AG04450 (cell line): Measurements from ENCODE around the gene HAUS6. TPM values are rescaled to one million over a fixed set of nuclear protein-coding genes. Genes with fewer than 3 reads are reported as not detected.

Experiments
- CTCF ChIA-PET: fragments of 300-600, 350-600 bp; formaldehyde crosslinking; extraction: SDS; loops from one replicate; lab custom pipeline; 2022; ENCODE audit warnings: antibody characterized with exemption, inconsistent platforms; lab: Charles Lee
- POLR2A ChIA-PET: fragments of 350-600 bp; formaldehyde crosslinking; extraction: SDS; loops from one replicate; lab custom pipeline; 2021; ENCODE audit warnings: antibody characterized with exemption, inconsistent platforms; lab: Yijun Ruan, JAX
- DNase-seq: peaks from one replicate; pipeline ENCODE4 v3.0.0-alpha.2; 2011; ENCODE audit warnings: low read depth, low spot score
- H3K27ac ChIP-seq: one replicate; pipeline ENCODE4 v1.5.1; 2012; ENCODE audit warnings: low read depth, low read length, control low read depth
- H3K27me3 ChIP-seq: one replicate; pipeline ENCODE4 v1.6.0; 2012; ENCODE audit warnings: low read length; ENCODE audit not compliant: control insufficient read depth, insufficient read depth
- H3K4me3 ChIP-seq: 2 replicates; pipeline ENCODE4 v1.5.1; 2011; ENCODE audit warnings: mild to moderate bottlenecking, low read depth, low read length, control low read depth
- H3K9me3 ChIP-seq: 2 replicates; pipeline ENCODE4 v1.5.1; 2012; ENCODE audit warnings: low read length; ENCODE audit not compliant: control insufficient read depth, insufficient read depth
- CTCF ChIP-seq: IDR thresholded peaks from 2 replicates; pipeline ENCODE4 v1.5.1; 2011; ENCODE audit warnings: low read depth, low read length, control low read depth, inconsistent platforms
- polyA plus RNA-seq: library from polyadenylated mRNA; depleted of rRNA; stranded (reverse); fragments of >200 nt; gene quantifications from 2 replicates; pipeline ENCODE4 v1.2.3, GENCODE V29; 2011

Gene HAUS6
- polyA plus RNA-seq, 1 experiment = 9.3 TPM

- Histone ChIP-seq H3K9me3 (no peaks in the 10 kb centered on the region), H3K27me3 (no peaks in the 10 kb centered on the region), H3K27ac (no peak overlapping the region), H3K4me3 (no peak overlapping the region)
- peak; percentile 37 for TF ChIP-seq CTCF
- CTCF ChIA-PET = interaction anchor here (0.8 to 3.5 kb wide), 7 partner anchors 10 to 380 kb away, joined by 4 to 29 read pairs (median 5); no protein-coding TSS in a partner anchor
- no peak for DNase-seq
- POLR2A ChIA-PET = interaction anchor here (0.6 to 0.7 kb wide), 3 partner anchors 20 to 321 kb away, joined by 4 to 7 read pairs (median 4); no protein-coding TSS in a partner anchor
Measured at GRCh38 chr9:19085295-19085694, 17.4 kb downstream of the HAUS6 start.

GRCh38 chr9:19074836-19075235 lies 27.9 kb downstream of the HAUS6 start:
- TF ChIP-seq CTCF = no peak
- H3K27ac ChIP-seq = no peak overlapping the region
- H3K9me3 ChIP-seq = no peaks in the 10 kb centered on the region
- no peaks in the 10 kb centered on the region for H3K27me3 ChIP-seq
- POLR2A ChIA-PET = no interaction called here
- H3K4me3 ChIP-seq = no peak overlapping the region
- DNase-seq = no peak
- CTCF ChIA-PET = interaction anchor here (1.0 to 1.2 kb wide), 2 partner anchors 99 to 389 kb away, joined by 3 read pairs; no protein-coding TSS in a partner anchor

GRCh38 chr9:19074229-19074628 lies 28.5 kb downstream of the HAUS6 start:
- Histone ChIP-seq H3K9me3 (no peaks in the 10 kb centered on the region), H3K27me3 (no peaks in the 10 kb centered on the region), H3K4me3 (no peak overlapping the region), H3K27ac (no peak overlapping the region)
- no peak for DNase-seq
- ChIA-PET POLR2A (no interaction called here), CTCF (interaction anchor here (1.0 to 1.2 kb wide), 2 partner anchors 100 to 390 kb away, joined by 3 to 5 read pairs; no protein-coding TSS in a partner anchor)
- TF ChIP-seq CTCF = no peak

GRCh38 chr9:19057033-19057432 lies 45.7 kb downstream of the HAUS6 start:
- H3K4me3 ChIP-seq = no peak overlapping the region
- no peaks in the 10 kb centered on the region for H3K9me3 ChIP-seq
- no peak for TF ChIP-seq CTCF
- CTCF ChIA-PET = interaction anchor here (1.1 kb wide), 1 partner anchor 117 kb away, joined by 3 read pairs; no protein-coding TSS in a partner anchor
- DNase-seq = no peak
- H3K27ac ChIP-seq = no peak overlapping the region
- POLR2A ChIA-PET = no interaction called here
- H3K27me3 ChIP-seq = no peaks in the 10 kb centered on the region
